SKM-1 (cell line): ENCODE measurements around the gene DCTN3.

Experiments used
- DNase-seq: peaks from one replicate; lab custom pipeline; 2025; ENCODE audit not compliant: unreplicated experiment; lab: John Stamatoyannopoulos, UW

The DCTN3 gene

GRCh38 chr9:34575241-34575640, 45.1 kb downstream of the DCTN3 start:
- no peak for DNase-seq

- DNase-seq, result no peak
Measured at GRCh38 chr9:34574571-34574970, 45.7 kb downstream of the DCTN3 start.

GRCh38 chr9:34573599-34574325, 46.5 kb downstream of the DCTN3 start:
- no peak for DNase-seq

DNA sequence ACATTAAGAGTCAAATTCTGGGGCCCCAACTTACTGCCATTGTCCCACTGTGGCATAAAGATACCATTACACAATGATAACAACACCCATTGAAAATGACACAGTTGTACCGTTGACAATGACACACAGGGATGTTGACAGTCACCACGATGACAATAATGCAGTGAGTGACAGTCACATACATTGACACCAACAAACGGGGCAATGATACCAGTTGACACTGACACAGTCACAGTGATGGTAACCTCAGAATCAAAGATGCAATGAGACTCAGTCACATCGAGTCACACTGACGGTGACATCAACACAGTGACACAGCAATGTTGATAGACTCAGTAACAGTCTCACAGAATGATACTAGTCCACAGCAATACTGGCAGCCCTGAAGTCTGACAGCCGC, 47.7 kb downstream of the DCTN3 start:
- no peak for DNase-seq

DNA sequence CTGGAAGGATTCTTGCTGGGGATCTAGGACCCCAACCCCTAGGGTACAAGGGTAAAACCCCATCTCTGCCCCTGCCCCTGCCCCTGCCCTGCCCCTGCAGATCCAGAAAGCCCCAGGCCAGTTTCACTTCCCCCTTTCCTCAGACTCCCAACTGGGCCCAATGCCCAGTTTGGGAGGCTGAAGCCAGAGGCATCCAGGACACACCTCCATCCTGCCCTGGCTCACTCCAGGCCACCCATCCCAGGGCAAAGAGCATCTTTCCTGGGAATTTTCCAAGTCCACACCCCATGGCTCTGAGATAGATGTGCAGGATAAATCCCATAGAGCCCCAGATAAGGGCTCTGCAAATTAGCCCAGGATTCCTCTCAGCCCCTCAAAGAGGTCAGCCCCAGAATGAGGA, 48.2 kb downstream of the DCTN3 start:
- no peak for DNase-seq

- DNase-seq, result no peak
Measured at GRCh38 chr9:34571481-34571810, 48.8 kb downstream of the DCTN3 start.

DNA sequence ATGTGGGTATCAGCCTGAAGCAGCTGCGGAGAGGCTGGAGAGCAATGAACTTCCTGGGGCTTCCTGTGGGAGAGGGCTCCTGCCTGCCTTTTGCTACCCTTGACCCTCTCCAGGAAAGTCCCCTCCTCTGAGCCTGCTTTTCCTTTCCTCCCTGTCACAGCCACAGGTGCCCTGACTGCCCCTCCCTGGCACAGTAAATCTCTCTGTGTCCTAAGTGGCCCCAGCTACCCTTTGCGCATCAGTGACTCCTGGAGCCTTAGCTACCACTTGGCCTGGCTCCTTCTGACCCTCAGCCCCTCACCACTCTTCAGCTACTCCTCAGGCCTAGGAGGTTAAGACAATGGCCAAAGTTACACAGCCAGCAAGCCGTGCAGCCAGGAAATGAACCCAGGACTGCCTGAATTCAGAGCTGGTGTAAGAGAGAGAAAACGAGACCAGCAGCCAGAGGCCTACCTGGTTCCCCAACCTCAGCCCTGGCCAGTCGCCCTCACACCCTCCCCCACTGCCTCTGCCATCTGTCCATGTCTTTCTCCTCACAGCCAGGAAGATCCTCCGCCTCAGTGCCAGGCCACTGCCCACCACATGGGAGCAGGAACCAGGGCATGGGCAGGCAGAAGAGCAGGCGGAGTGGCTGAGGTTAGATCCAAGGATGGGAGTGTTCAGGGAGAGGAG, 49.4 kb downstream of the DCTN3 start:
- DNase-seq, result no peak

DNA sequence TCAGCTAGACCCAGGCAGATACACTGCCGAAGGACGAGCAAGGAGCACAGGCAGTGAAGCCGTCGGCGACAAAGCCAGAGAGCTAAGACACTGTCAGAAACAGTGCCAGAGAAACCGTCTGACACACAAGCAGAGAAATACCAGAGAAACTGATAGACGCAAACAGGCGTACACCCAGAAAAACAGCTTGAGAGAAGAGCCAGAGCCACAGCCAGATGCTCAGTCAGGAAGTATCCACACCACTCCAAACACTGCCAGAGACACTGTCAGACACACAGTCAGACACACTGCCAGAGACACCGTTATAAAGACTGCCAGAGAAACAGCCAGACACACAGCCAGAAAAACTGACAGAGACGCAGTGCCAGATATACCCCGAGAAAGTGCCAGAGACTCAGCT, 49.9 kb downstream of the DCTN3 start:
- DNase-seq, result no peak

GRCh38 chr9:34568774-34569173, 51.5 kb downstream of the DCTN3 start:
- no peak for DNase-seq

- no peak for DNase-seq
Measured at GRCh38 chr9:34568133-34568532, 52.2 kb downstream of the DCTN3 start.

GRCh38 chr9:34566972-34567371, 53.3 kb downstream of the DCTN3 start:
- no peak for DNase-seq

DNA sequence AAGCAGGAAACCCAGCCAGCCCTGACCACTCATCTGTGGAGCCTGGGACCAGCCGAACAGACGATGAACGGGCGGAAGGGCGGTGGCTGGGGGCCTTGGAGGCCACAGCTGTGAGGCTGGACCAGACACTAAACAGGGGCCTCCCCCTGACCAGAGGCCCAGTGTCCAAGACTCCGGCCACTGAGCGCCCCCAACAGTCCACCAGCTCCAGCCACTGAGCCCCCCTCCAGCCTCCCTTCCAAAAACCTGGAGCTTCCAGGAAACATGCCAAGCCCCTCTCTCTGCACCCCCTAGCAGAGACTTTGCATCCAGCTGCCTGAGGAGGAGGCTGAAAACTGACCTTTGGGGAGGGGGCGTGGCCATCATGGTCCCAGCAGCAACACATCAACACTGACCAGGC, 54.0 kb downstream of the DCTN3 start:
- no peak for DNase-seq

- DNase-seq, result no peak
Measured at GRCh38 chr9:34565856-34566255, 54.4 kb downstream of the DCTN3 start.

DNA sequence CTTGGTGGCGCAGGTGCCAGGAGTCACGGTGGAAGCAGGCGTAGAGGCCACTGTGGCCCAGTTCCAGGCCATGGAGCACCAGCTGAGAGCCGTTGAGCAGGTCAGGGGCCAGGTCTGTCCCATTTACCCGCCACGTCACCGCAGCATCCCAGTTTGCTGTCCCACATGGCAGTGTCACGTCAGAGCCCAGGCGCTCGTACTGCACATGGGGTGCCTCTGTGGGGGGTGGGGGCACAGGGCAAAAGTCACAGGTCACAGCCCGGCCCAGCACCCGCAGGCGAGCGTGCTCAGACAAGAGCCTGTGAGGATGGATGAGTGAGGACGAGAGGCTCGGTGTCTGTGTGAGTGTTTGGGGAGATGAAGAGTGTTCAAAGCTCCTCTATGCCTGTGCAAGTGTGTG, 55.7 kb downstream of the DCTN3 start:
- DNase-seq, result no peak
